Embryonic facial prominence (tissue), 1 donor: ENCODE data around the gene PRRG4.
"Not testable (repeated sequence)": the region's sequence is repeated elsewhere in the genome, so short reads cannot be mapped to it uniquely, and the experiment has no call there.

Source experiments
- DNase-seq: peaks from one replicate; pipeline ENCODE4 v3.0.0-alpha.2; 2016; ENCODE audit errors: extremely low spot score

PRRG4 gene

DNA sequence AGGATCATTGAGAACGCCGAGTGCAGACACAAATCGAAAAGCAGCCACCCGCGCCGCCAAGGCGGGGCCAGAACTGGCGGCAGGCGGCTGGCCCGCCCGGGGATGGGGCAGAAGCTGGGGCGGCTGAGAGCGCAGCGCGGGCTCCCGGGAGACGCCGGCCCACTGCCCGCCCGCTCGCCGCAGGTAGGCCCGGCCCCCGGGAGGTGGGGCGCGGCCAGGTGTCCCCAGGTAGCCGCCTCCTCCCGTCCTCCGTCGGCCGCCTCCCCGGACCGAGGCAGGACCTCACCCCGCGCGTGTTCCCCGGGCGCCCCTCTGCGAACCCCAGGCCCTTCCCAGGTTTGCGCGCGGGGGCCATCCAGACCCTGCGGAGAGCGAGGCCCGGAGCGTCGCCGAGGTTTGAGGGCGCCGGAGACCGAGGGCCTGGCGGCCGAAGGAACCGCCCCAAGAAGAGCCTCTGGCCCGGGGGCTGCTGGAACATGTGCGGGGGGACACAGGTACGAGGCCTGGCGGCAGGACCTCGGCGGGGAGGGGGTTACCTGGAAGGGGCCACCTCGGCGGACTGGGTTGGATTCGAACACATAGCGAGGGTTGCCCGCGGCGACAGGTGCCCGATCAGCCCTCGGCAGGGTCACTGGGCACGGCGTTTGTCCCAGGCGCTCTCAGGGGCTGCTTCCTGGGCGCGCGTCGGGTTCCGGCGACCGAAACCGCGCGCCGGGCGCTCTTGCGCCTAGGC is at the start of gene PRRG4:
Gene PRRG4 (plus strand): TSS at position 248 of the 733 bp plus-strand sequence. CDS start 603 bp downstream, outside the sequence.
- DNase-seq: no peak

- not testable (repeated sequence) for DNase-seq
Observed at GRCh38 chr11:32780839-32781238, 48.9 kb upstream of the PRRG4 start.

- DNase-seq: no peak
Observed at GRCh38 chr11:32781721-32782120, 48.0 kb upstream of the PRRG4 start.

DNA sequence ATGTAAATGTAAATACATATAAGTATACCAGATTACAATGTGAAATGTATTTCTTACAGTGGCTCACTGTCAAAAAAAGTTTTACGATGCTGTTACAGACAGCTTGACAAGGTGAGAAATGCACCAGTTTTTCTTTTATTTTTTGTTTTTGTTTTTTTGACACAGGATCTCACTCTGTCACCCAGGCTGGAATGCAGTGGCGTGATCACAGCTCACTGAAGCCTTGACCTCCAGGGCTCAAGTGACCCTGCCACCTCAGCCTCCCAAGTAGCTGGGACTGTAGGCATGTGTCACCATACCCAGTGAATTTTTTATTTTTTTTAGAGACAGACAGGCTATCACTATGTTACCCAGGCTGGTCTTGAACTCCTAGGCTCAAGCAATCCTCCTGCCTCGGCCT is 44.5 kb upstream of the PRRG4 start:
- DNase-seq: no peak

- DNase-seq: no peak
Observed at GRCh38 chr11:32786811-32787210, 42.9 kb upstream of the PRRG4 start.

DNA sequence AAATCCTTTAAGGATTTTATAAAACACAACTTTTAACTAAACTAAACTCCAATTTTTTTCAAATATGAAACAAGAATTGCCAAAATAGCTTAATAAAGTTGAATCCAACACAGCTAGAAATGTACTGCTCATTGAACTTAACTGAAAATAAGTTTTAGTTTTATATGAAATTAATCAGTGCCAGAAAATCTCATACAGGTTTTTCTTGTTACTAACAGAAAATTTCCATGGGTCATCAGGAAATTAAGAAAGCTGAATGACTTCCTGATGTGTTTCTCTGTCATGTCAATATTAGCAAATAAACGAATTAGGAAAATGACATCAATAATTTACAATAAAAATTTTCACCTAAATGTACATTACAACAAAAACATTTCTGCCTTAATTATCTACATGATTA is 38.8 kb upstream of the PRRG4 start:
- DNase-seq: no peak

DNA sequence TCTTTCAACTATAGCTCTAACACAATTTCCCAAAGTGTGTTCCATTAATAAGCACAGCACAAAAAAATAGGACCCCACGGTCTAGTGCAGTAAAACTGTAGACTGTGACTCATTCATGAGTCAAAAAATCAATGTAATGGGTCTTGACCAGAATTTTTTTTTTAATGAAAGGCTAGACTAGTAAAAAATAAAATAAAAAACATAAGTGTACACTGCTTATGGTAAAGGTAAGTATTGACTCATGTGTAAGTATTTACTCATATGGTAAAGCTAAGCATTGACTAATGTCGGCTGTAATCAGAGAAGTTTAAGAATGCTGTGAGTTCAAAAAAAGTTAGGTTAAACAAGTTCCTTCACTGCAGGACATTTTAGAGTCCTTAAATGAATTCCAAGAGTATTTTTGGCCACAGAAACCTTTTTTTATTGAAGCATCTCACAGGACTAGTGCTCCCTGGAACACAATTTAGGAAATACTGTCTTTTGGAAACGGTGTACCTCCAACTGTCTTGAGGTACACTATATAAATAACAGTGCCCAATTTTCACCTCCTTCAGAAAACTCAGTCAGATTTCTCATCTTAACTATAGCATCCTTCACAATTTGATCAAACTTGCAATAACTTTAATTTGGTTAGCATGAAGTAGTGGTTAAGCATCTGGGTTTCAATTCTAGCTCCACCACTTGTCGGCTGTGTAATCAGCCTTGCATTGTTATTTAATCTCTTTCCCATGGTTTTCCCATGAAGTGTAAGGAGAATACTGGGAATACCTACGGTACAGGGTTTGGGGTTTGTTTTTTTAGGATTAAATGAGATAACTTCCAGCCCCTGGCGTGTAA is 37.4 kb upstream of the PRRG4 start:
- DNase-seq: no peak

DNA sequence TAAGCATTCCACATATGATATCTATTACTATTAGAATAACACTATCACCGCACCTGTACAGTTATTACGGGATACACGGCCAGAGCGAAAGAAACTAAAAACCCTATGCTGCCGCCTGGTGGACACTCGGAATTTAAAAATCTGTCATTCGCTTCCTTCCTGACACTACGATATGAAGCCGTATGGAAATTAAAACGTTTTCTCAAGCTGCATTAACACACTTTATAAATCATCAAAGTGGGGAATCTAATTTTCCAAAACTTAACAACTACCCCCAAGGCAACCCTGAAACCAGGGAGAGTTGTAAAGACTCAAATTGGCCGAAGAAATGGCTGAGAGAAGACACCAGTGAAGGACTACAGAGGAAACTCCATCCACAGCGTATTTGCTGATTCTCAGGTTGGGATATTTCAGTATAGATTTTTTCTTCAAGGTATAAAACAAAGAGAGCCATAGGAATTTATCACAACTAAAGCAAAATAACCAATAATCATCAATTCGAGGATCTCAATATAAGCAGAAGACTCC is 36.7 kb upstream of the PRRG4 start:
- peak; percentile 21 for DNase-seq

DNA sequence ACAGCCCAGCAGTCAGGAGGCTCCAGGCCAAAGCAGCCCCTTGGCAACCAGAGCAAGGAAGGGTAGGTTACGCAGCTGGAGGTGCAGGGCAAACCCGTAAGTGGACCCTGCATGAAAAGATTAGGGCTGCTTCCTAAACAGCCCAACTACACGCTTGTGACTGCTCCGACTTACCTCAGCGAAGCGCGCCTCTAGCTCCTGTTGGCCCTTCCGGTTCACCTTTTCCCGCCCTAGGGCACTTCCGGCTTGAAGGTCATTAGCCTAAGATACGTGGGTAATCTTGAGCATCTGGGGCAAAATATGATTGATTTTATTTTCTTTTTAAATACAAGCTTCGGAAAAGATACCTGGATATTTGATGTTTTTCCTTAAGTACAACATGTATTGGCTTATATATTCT is 35.3 kb upstream of the PRRG4 start, which contains the start of gene CCDC73:
Gene CCDC73 (minus strand): TSS at position 224 of the 400 bp plus-strand sequence. CDS start 34,419 bp downstream, outside the sequence.
- DNase-seq: no peak

DNA sequence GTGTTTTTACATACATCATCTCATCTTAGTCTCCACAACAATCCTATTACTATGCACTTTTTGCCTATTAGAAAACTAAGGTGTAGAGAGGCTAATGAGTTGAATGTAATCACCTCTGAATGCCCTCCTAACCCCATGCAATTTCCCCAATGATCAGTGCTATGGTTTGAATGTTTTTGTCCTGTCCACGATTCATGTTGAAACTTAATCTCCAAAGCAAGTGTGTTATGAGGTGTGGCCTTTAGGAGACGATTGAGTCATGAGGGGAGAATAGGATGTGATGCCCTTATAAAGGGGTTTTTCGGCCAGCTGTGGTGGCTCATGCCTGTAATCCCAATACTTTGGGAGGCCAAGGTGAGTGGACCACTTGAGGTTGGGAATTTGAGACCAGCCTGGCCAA is 33.3 kb upstream of the PRRG4 start:
- DNase-seq: no peak

DNA sequence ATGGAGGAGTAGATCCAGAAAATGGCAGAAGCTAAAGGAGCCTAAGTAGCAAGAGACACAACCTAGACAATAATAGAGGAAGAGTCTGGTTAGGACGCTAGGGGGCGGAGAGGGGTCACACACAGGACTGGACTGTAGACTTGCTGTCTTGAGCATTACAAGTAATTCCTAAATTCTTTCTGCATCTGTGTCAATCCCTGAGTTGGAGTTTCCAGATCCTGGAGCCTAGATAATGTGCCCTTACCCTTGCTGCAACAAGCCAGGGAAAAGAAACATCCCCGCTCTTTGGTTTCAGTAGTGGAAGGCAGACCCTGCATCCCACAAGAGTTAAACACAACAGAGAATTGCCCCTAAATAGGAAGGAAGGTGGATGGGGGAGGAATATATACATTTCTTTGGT is 20.4 kb upstream of the PRRG4 start:
- no peak for DNase-seq

- DNase-seq: no peak
Observed at GRCh38 chr11:32817181-32817851, 12.4 kb upstream of the PRRG4 start.

GRCh38 chr11:32817852-32818183 is 11.9 kb upstream of the PRRG4 start:
- DNase-seq: no peak

- no peak for DNase-seq
Observed at GRCh38 chr11:32819187-32819586, 10.5 kb upstream of the PRRG4 start.

GRCh38 chr11:32820497-32820896 is 9.2 kb upstream of the PRRG4 start:
- DNase-seq: no peak

DNA sequence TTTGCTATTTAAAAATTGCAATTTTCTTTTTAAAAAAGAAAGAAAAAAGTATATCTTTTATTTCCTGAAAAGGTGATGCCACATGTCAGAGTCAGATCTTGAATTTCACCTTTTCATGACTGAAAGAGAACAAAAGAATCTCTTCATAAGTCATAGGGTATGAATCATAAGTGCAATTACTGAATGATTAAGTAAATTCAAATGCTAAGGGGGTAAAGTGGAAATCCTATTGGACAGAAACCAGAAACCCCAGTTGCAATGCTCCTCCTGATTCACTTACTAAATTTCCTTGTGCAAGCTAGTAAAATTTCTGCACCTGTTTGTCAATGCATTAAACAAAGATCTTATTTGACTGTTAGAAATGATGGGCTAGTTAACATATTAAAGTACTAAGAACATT is 8.2 kb upstream of the PRRG4 start:
- no peak for DNase-seq

DNA sequence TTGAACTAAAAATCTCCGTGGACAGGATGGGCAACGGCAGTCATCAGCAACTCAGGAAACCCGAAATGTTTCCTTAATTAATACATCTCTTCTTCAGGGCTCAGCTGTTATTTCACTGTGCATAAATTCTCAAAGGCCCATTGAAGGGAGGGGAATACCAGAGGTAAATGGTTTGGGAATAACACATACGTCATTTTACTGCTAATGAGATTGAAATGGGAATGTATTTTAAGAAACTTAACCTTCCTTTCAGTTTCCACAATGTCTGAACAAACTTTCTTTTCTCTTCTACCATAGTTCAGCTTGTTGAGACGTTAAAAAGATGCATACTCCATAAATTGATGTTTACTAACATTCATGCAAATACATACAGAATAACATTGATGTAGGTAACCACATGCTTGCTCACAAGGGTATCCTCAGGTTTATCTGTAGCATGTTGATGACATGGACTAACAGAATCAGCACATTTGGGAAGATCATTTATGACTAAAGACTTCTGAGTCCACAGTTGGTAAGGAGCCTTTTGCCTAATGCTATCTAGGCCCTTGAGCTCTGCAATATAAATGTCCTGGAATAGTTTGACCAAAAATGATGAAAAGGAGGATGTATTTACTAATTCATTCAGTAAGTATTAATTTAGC is 7.7 kb upstream of the PRRG4 start:
- DNase-seq: no peak

- not testable (repeated sequence) for DNase-seq
Observed at GRCh38 chr11:32823617-32824016, 6.1 kb upstream of the PRRG4 start.

DNA sequence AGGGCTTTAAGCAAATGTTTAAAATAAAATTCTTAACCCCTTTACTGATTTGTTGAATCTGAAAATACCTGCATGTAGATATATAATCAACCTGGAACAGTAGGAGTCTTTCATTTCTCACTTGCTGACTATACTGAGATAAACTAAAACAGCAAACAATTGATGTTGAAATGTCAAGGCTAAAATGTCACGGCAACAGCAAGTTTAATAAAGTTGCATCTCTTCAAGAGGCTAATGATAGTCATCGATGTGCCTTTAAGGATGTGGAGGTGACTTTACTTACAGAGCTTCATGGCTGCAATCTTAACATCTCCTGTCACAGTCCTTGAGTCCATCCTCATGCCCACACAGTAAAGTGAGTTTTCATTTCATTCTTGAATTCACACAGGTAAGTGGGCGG is 3.6 kb upstream of the PRRG4 start:
- no peak for DNase-seq

DNA sequence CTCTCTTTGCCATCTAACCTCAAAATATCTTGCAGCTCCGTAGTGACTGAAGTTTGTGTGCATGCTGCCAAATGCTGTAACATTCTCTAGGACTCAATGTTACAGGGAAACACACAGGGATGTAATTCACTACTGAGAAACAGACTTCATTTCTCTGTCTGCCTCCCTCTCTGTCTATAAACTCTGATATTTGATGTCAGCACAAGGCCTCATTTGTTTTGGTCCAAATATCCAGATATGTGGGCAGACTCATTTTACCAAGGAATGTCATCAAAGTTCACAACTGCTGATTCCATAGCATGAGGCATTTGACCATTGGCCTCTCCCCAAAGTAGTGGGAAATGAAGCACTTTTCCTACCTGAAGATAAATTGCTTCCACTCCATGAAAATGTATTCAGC is 2.5 kb upstream of the PRRG4 start:
- DNase-seq: no peak

GRCh38 chr11:32829157-32829679 is 509 bp upstream of the PRRG4 start:
- no peak for DNase-seq

DNA sequence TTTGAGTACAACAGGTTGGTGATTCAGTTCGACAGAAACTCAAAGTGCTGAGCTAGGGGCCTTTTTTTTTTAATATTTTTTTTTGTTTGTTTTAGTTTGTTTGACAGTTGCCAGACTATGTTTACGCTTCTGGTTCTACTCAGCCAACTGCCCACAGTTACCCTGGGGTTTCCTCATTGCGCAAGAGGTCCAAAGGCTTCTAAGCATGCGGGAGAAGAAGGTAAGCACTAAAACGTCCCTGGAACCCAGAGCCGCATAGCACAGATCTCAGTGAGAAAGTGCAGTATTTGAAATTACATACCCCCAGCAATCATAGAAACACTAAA is 649 bp downstream of the PRRG4 start:
- no peak for DNase-seq
